Vagina (tissue), 2 donors: ENCODE results near the gene SLC39A2. TPM values are rescaled to one million over a fixed set of nuclear protein-coding genes. Genes with fewer than 3 reads are reported as not detected.
A peak's percentile ranks its signal among the peaks of the same experiment; 100 is the strongest.
"Not testable (repeated sequence)": the region's sequence is repeated elsewhere in the genome, so short reads cannot be mapped to it uniquely, and the experiment has no call there.

Source experiments
- DNase-seq, 2 donors: peaks; one replicate each; pipeline ENCODE4 v3.0.0-alpha.2; 2017; ENCODE audit errors: extremely low spot score in 2 of 2
- H3K27ac ChIP-seq: fragments of 200-600 bp; sonication (generic); one replicate; pipeline ENCODE4 v1.5.1; 2019
- H3K27me3 ChIP-seq: fragments of 200-600 bp; sonication (generic); one replicate; pipeline ENCODE4 v1.5.1; 2019
- H3K36me3 ChIP-seq, 2 donors: fragments of 200-600 bp; sonication (generic); one replicate each; pipeline ENCODE4 v1.5.1; 2017 to 2019
- H3K4me1 ChIP-seq: fragments of 200-600 bp; sonication (generic); one replicate; pipeline ENCODE4 v1.5.1; 2019
- H3K4me3 ChIP-seq, 2 donors: fragments of 200-600 bp; sonication (generic); 1 replicate in 1 of 2; 2 replicates in 1 of 2; pipeline ENCODE4 v1.5.1; 2016 to 2019
- H3K9me3 ChIP-seq: fragments of 200-600 bp; sonication (generic); one replicate; pipeline ENCODE4 v1.5.1; 2019
- CTCF ChIP-seq, 3 experiments: fragments of 450-650 bp in 2 of 3; fragments of 200-600 bp in 1 of 3; sonication (generic) in 1 of 3; IDR thresholded peaks; one replicate each; pipeline ENCODE4 v1.5.1; 2017 to 2019; ENCODE audit warnings: antibody characterized with exemption in 3 of 3, mild to moderate bottlenecking in 2 of 3, moderate library complexity in 2 of 3
- POLR2A ChIP-seq, 2 donors: fragments of 450-650 bp; IDR thresholded peaks; one replicate each; pipeline ENCODE4 v1.6.1; 2017; ENCODE audit warnings: antibody characterized with exemption in 2 of 2, mild to moderate bottlenecking in 2 of 2, moderate library complexity in 2 of 2
- POLR2AphosphoS5 ChIP-seq, 2 donors: sonication (generic); formaldehyde crosslinking; IDR thresholded peaks; one replicate each; pipeline ENCODE4 v1.9.0; 2017; ENCODE audit warnings: antibody characterized with exemption in 2 of 2, mild to moderate bottlenecking in 2 of 2, low read depth in 1 of 2; ENCODE audit not compliant: insufficient read depth in 1 of 2
- intact Hi-C: fragments of 100-400 bp; cut with DNase I; formaldehyde crosslinking; loops from one replicate; pipeline ENCODE4 v1.15.1; 2023
- total RNA-seq: library from RNA; depleted of rRNA; stranded (reverse); fragments of >200 nt; gene quantifications from one replicate; pipeline ENCODE4 v1.2.3, GENCODE V29; 2016

The SLC39A2 gene
- total RNA-seq, 1 donor from 2014 or later: 5.4 TPM

GRCh38 chr14:21037156-21037555 is 38.1 kb downstream of the SLC39A2 start:
- TF ChIP-seq POLR2AphosphoS5 (IDR thresholded peaks at IDR 0.05; ENCODE audit: insufficient read depth in 1 of 2, low read depth in 1 of 2) (no peak), CTCF (IDR thresholded peaks at IDR 0.05) (no peak), POLR2A (IDR thresholded peaks at IDR 0.05) (no peak)
- no peak for DNase-seq
- Histone ChIP-seq H3K9me3 (no peaks in the 10 kb centered on the region), H3K27ac (peak overlapping the region; percentile 88), H3K36me3 (no peaks in the 10 kb centered on the region), H3K4me1 (peaks cover 43% of the 10 kb centered on the region), H3K27me3 (no peaks in the 10 kb centered on the region), H3K4me3 (no peak overlapping the region)
- intact Hi-C loops: no loop called here

DNA sequence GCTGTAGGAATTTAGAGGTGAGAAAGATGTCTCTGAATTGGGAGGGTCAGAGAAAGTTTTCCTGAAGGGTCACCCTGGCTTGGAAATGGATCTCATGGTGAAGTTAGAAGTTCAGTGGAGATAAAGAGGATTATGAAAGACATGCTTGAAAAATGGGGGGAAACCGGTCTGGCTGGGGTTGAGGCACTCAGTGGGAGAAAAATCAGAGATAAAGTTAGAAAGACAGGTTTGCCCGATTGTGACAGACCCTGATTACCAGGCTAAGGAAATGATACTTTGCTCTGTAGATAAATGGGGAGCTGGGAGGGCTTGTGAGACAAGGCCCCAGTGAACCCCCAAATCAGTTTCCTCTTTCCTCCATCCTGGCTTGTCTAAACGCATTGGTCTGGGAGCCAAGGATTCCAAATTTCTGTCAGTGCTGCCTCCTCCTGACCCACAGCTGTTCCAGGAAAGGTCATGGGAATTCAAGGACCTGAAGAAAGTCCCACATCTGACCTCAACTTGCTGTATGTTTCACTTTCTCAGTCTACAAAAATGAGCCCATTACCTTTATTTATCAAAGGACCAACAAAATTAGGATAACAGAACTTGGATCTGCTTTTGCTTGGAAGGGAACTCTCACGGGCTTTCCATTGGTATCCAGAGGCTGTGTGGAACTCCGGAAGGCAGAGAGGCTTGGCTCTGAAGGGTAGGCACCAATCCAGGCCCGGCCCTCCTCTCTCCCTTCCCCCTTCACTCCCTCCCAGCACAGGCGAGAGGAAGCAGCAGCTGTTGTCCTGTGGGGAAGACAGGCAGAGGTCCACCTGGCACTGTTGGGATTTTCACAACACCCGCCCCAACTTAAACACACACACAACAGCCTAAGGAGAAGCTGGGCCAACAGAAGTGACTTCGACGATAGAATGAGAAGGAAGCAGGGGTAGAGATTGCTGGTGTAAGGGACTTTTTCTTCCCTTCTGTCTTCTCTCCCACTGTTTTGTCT is 39.6 kb downstream of the SLC39A2 start:
- H3K36me3 ChIP-seq: no peaks in the 10 kb centered on the region
- H3K27me3 ChIP-seq: no peaks in the 10 kb centered on the region
- H3K27ac ChIP-seq: peak overlapping the region; percentile 88
- no peaks in the 10 kb centered on the region for H3K9me3 ChIP-seq
- DNase-seq: peak in 1 of 2 donors; percentile 97
- intact Hi-C loops: no loop called here
- peak; percentile 76 to 77 for TF ChIP-seq POLR2AphosphoS5 (IDR thresholded peaks at IDR 0.05; ENCODE audit: insufficient read depth in 1 of 2, low read depth in 1 of 2)
- TF ChIP-seq CTCF (IDR thresholded peaks at IDR 0.05): no peak
- peaks cover 59% of the 10 kb centered on the region for H3K4me1 ChIP-seq
- H3K4me3 ChIP-seq: peak overlapping the region in 1 of 2 donors; percentile 9

DNA sequence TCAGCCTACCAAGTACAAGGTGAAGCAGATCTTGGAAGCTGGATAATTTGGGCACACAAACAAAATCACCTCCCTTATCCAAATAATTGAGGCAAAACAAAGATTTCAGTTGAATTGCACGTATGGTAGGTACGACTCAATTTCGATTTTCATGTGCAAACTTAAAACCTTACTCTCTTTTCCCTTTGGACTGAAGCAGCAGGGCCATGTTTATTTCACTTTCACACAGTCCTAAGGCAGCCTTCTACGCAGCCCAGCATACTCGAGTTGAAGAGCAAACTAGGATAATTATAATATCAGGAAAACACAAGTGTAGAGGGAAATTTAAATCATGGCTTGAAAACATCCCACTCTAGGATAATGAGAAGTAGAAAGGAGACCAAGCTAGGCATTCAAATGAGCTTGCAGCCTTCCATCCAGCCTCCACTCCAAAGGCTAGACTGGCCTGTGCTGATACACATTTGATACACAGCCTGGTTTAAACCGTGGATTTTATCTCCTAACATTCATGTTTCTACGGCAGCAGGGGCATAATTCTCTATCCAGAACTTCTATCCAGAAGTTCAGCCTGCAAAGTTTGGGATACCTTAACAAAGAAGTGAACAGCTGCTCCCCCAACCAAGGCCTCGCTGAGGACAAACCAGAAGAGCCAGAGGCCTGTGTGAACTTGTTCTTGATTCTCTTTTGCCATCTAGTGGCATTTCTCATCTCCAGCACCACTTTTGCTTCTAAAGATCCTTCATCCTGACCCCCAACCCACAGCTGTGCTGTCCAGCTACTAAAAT is 40.7 kb downstream of the SLC39A2 start:
- TF ChIP-seq POLR2AphosphoS5 (IDR thresholded peaks at IDR 0.05; ENCODE audit: insufficient read depth in 1 of 2, low read depth in 1 of 2) (peak in 1 of 2 donors; percentile 64), CTCF (IDR thresholded peaks at IDR 0.05) (peak; percentile 19 to 68 (median 61)), POLR2A (IDR thresholded peaks at IDR 0.05) (no peak)
- Histone ChIP-seq H3K4me3 (peak overlapping the region in 1 of 2 donors; percentile 9), H3K27ac (peak overlapping the region; percentile 88), H3K27me3 (no peaks in the 10 kb centered on the region), H3K9me3 (no peaks in the 10 kb centered on the region), H3K4me1 (peaks cover 51% of the 10 kb centered on the region), H3K36me3 (no peaks in the 10 kb centered on the region)
- no peak for DNase-seq
- intact Hi-C loops: loop anchor here (2.0 to 5.0 kb wide), 2 partner anchors 25 to 37 kb away; no protein-coding TSS in a partner anchor

GRCh38 chr14:21040370-21040925 is 41.4 kb downstream of the SLC39A2 start:
- intact Hi-C loops: loop anchor here (2.0 to 5.0 kb wide), 2 partner anchors 26 to 38 kb away; no protein-coding TSS in a partner anchor
- no peak for DNase-seq
- H3K9me3 ChIP-seq: no peaks in the 10 kb centered on the region
- no peak for TF ChIP-seq POLR2A (IDR thresholded peaks at IDR 0.05)
- H3K27me3 ChIP-seq: no peaks in the 10 kb centered on the region
- H3K27ac ChIP-seq: peak overlapping the region; percentile 88
- peaks cover 48% of the 10 kb centered on the region for H3K4me1 ChIP-seq
- H3K36me3 ChIP-seq: no peaks in the 10 kb centered on the region
- H3K4me3 ChIP-seq: no peak overlapping the region

DNA sequence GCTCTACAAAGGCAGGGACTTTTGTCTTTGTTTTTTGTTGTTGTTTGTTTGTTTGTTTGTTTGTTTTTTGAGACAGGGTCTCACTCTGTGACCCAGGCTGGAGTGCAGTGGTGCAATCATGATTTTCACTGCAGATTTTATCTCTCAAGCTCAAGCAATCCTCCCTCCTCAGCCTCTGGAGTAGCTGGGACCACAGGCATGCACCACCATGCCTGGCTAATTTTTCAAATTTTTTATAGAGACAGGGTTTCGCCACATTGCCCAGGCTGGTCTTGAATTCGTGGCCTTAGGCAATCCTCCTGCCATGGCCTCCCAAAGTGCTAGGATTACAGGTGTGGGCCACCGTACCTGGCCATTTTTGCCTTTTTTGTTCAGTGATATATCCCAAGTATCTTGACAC is 41.8 kb downstream of the SLC39A2 start:
- not testable (repeated sequence) for H3K36me3 ChIP-seq, DNase-seq, H3K4me3 ChIP-seq, H3K27me3 ChIP-seq, H3K9me3 ChIP-seq, H3K27ac ChIP-seq
- H3K4me1 ChIP-seq: peaks cover 48% of the 10 kb centered on the region
- intact Hi-C loops: loop anchor here (2.0 to 5.0 kb wide), 2 partner anchors 26 to 39 kb away; no protein-coding TSS in a partner anchor
